Loucy (cell line): ENCODE measurements around the gene AP1G2.

ENCODE experiments used
- H2AFZ ChIP-seq: fragments of 200-600 bp; sonication (generic); 2 replicates; pipeline ENCODE4 v1.6.0; 2016; ENCODE audit warnings: antibody characterized with exemption, mild to moderate bottlenecking, low read length, moderate library complexity
- H3F3A ChIP-seq: fragments of 200-600 bp; 2 replicates; pipeline ENCODE4 v1.6.0; 2016; ENCODE audit warnings: antibody characterized with exemption, low read depth, mild to moderate bottlenecking
- H3K27me3 ChIP-seq: fragments of 200-600 bp; sonication (generic); 2 replicates; pipeline ENCODE4 v1.6.1; 2014; ENCODE audit warnings: low read length, mild to moderate bottlenecking; ENCODE audit not compliant: insufficient read depth, poor library complexity, severe bottlenecking
- H3K36me3 ChIP-seq: fragments of 200-600 bp; sonication (generic); 2 replicates; pipeline ENCODE4 v1.6.1; 2016; ENCODE audit warnings: low read length; ENCODE audit not compliant: insufficient read depth
- H3K4me1 ChIP-seq: fragments of 200-600 bp; sonication (generic); 2 replicates; pipeline ENCODE4 v1.5.1; 2014; ENCODE audit warnings: low read length, mild to moderate bottlenecking; ENCODE audit not compliant: insufficient read depth, poor library complexity, severe bottlenecking
- H3K4me2 ChIP-seq: fragments of 200-600 bp; sonication (generic); 2 replicates; pipeline ENCODE4 v1.6.0; 2014; ENCODE audit warnings: antibody characterized with exemption, low read length, low read depth, mild to moderate bottlenecking; ENCODE audit not compliant: poor library complexity, severe bottlenecking
- H3K4me3 ChIP-seq: fragments of 200-600 bp; sonication (generic); 2 replicates; pipeline ENCODE4 v1.5.1; 2014; ENCODE audit warnings: low read length, mild to moderate bottlenecking, mixed read lengths; ENCODE audit not compliant: poor library complexity, severe bottlenecking
- H3K79me2 ChIP-seq: fragments of 200-600 bp; sonication (generic); 2 replicates; pipeline ENCODE4 v1.6.1; 2014; ENCODE audit warnings: low read length; ENCODE audit not compliant: insufficient read depth
- H3K9ac ChIP-seq: fragments of 200-600 bp; sonication (generic); 2 replicates; pipeline ENCODE4 v1.6.0; 2014; ENCODE audit warnings: mild to moderate bottlenecking, low read depth, low read length, moderate library complexity; ENCODE audit not compliant: poor library complexity, severe bottlenecking
- H3K9me2 ChIP-seq: fragments of 200-600 bp; sonication (generic); replicated peaks from 2 replicates; pipeline ENCODE4 v1.6.1; 2016; ENCODE audit warnings: low read depth, low read length, mixed read lengths
- H3K9me3 ChIP-seq: fragments of 200-600 bp; sonication (generic); 2 replicates; pipeline ENCODE4 v1.6.1; 2014; ENCODE audit warnings: mild to moderate bottlenecking, antibody characterized with exemption, low read length, low read depth; ENCODE audit not compliant: insufficient read depth
- H4K20me1 ChIP-seq: fragments of 200-600 bp; sonication (generic); 2 replicates; pipeline ENCODE4 v1.6.0; 2014; ENCODE audit warnings: antibody characterized with exemption, low read length, mild to moderate bottlenecking; ENCODE audit not compliant: insufficient read depth, poor library complexity, severe bottlenecking
- CTCF ChIP-seq: fragments of 200-600 bp; sonication (generic); conservative IDR thresholded peaks from 2 replicates; pipeline ENCODE4 v1.5.1; 2014; ENCODE audit warnings: mild to moderate bottlenecking, antibody characterized with exemption, low read length
- EZH2phosphoT487 ChIP-seq: fragments of 200-600 bp; IDR thresholded peaks from 2 replicates; pipeline ENCODE4 v1.6.1; 2018; ENCODE audit warnings: antibody characterized with exemption, mild to moderate bottlenecking, moderate library complexity, borderline replicate concordance

AP1G2 gene

DNA sequence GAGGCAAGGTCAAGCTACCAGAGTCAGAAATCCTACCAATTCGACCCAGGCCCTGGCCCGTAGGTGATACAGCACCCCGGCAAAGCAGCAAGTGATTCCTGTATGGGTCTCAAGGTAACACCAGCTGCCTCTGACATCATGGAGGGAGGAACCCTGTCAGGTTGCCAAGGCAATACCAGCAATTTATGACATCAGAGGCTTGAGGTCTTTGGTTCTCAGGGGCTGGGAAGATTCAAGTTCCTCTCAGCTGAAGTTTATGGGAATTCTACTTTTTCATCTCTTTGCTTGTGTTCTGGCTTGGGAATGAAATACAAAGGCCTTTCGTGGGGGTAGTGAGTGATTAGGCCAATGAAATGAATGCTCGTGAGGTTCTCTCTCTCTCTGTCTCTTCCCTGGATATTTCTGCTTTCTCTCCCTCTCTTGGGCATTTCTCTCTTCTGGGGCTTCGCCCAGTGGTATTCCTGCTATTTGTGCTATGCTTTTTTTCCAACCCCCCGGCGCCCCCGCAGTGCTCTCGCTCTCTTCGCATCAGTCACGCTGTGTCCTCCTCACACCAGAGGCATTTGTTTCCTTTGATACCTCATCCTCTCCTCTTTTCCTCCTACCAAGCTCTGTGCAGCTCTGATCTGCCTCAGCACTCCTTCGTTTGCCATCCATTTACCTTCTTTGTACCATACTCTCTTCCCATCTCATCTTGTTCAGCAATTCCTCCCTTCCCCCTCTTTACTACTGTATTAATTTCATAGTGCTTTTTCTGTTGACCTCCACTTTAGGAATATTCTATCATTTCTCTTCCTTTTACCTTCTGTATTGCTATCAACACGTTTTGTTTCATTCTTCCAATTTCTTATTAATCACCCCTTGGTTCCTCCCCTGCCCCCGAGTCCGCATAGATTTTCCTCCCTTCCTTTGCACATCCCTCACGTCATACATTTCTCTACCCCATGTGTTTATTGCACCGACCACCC lies 19.0 kb downstream of the AP1G2 start:
- no peaks in the 10 kb centered on the region for H4K20me1 ChIP-seq
- peak overlapping the region; percentile 98 for H3K4me2 ChIP-seq
- TF ChIP-seq CTCF (no peak), EZH2phosphoT487 (no peak)
- H3K36me3 ChIP-seq: no peaks in the 10 kb centered on the region
- no peak overlapping the region for H3K4me3 ChIP-seq
- H3K4me1 ChIP-seq: peaks cover 24% of the 10 kb centered on the region
- H3F3A ChIP-seq: no peaks in the 10 kb centered on the region
- no peaks in the 10 kb centered on the region for H3K27me3 ChIP-seq
- no peak overlapping the region for H3K9ac ChIP-seq
- H3K9me3 ChIP-seq: no peaks in the 10 kb centered on the region
- H3K9me2 ChIP-seq: no peaks in the 10 kb centered on the region
- no peak overlapping the region for H2AFZ ChIP-seq
- peaks cover 14% of the 10 kb centered on the region for H3K79me2 ChIP-seq

- TF ChIP-seq CTCF (no peak), EZH2phosphoT487 (no peak)
- Histone ChIP-seq H3K9me3 (no peaks in the 10 kb centered on the region), H2AFZ (no peak overlapping the region), H3K4me2 (no peak overlapping the region), H3K79me2 (peaks cover 14% of the 10 kb centered on the region), H3K4me1 (peaks cover 24% of the 10 kb centered on the region), H3F3A (no peaks in the 10 kb centered on the region), H3K9me2 (no peaks in the 10 kb centered on the region), H3K36me3 (no peaks in the 10 kb centered on the region), H3K9ac (no peak overlapping the region), H4K20me1 (no peaks in the 10 kb centered on the region), H3K27me3 (no peaks in the 10 kb centered on the region), H3K4me3 (no peak overlapping the region)
These were observed 19.7 kb downstream of the AP1G2 start for GRCh38 chr14:23547924-23548323.

- no peak overlapping the region for H3K4me2 ChIP-seq
- no peak overlapping the region for H2AFZ ChIP-seq
- H3K9ac ChIP-seq: no peak overlapping the region
- H3K4me3 ChIP-seq: no peak overlapping the region
- no peaks in the 10 kb centered on the region for H3K9me3 ChIP-seq
- H3K27me3 ChIP-seq: no peaks in the 10 kb centered on the region
- no peak for TF ChIP-seq CTCF
- TF ChIP-seq EZH2phosphoT487: no peak
- H3K36me3 ChIP-seq: no peaks in the 10 kb centered on the region
- H3K79me2 ChIP-seq: peaks cover 14% of the 10 kb centered on the region
- H3F3A ChIP-seq: no peaks in the 10 kb centered on the region
- no peaks in the 10 kb centered on the region for H4K20me1 ChIP-seq
- no peaks in the 10 kb centered on the region for H3K9me2 ChIP-seq
- peaks cover 20% of the 10 kb centered on the region for H3K4me1 ChIP-seq
These were observed 21.0 kb downstream of the AP1G2 start for GRCh38 chr14:23546450-23547035.
